HG02571 (cell line): ENCODE results near the gene IFT25.

ENCODE experiments used
- ATAC-seq: cut with Tn5 transposase; IDR thresholded peaks from one replicate; pipeline ENCODE4 v1.9.1; 2021; ENCODE audit warnings: mild to moderate bottlenecking, moderate library complexity; ENCODE audit not compliant: unreplicated experiment

IFT25 gene

DNA sequence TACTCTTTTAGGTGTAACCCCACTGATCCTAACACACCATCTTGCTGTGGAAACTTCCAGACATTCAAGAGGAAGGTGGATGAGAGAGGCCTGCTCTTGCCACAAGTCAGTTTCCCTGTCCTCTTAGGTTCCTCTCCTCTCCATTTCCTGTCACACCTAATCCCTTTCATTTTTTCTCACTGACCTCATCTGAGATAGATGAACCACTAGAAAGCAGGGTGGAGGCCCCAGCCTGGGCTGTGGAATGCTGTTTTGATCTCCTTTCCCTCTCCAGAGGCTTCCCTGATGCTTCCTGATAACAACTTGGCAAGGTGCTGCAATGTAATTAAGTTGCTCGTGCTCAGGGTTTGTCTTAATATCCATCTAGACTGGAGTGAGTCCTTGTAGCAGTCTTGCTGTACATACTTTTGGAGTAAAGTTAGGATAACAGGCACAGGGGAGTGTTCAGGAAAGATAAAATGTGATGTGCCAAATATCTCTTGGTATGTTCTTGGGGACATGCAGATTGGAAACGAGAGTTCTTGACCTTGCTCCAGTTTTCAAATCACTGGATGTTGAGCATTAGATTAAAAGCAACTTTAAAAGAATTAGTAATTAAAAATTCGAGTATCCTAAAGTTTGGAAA is 11.8 kb upstream of the IFT25 start:
- no peak for ATAC-seq

DNA sequence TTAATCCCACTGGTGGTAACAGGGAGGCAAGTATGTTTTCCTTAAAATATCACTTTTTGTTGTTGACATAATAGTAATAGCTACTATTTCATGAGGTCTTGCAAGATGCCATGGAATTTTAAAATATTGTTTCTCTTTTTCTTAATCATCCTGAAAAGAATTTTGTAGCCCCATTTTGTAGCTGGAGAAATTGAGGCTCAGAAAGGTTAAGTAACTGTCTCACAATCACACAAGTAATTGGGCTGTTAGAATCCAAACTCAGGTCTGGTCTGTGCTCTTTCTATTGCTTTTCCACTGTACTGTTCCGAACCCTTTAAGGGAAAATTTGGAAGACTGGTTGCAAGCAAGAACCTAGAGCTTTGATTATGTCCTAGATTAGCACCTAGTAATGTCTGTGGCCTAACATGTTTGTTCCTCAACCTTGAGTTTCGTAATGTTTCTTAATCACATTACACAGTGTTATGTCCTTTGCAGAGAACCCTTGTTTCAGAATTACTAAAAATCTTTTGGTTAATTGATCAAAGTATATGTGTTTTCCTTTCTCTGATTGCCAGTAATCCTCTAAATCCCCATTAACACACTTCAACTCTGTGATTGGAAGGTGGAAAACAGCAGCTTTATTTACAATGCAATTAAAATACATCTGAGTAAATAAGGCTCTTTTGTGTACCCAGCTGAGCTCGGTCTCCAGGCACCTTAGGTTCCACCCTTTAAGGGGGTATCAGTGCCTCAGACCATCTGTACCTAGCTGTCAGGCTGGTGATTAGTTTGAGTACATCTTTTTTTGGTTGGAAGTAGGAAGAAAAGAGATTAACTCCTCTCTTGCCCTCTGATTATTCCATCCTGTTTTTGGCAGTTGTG is 11.0 kb upstream of the IFT25 start:
- ATAC-seq = no peak

DNA sequence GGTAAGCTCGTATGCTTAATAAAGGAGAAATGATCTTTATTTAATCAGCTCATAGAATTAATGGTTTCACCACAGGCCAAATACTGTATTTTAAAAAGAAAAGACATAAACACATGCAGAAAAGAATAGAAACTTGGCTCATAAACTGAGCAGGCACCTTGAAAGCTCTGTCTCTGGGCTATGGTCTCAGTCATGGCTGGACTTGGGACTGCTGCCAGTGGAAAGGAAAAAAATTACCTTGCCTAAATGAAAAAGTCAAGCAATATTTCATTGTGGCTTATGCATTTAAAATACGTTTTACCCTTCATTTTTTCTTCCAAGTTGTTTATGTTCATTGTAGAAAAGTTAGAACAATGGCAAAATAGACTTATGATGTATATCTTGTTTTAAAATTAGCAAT is 8.6 kb upstream of the IFT25 start:
- ATAC-seq = no peak

DNA sequence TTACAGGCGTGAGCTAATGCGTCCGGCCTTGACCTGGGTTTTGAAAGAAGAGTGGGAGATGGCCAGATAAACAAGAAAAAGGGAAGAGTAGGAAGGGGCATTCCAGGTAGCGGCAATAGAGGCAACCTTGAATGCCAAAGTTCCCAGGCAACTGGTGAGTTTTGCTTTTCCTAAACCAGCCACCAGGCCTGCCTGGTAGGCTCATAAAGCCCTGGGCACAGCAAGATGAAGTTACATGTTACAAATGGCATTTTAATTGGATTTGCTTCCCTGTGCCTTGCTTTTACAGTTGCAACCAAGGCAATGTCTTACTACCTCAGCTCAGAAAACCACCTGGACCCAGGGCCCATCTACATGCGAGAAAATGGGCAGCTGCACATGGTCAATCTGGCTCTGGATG is 6.2 kb upstream of the IFT25 start:
- ATAC-seq = no peak

DNA sequence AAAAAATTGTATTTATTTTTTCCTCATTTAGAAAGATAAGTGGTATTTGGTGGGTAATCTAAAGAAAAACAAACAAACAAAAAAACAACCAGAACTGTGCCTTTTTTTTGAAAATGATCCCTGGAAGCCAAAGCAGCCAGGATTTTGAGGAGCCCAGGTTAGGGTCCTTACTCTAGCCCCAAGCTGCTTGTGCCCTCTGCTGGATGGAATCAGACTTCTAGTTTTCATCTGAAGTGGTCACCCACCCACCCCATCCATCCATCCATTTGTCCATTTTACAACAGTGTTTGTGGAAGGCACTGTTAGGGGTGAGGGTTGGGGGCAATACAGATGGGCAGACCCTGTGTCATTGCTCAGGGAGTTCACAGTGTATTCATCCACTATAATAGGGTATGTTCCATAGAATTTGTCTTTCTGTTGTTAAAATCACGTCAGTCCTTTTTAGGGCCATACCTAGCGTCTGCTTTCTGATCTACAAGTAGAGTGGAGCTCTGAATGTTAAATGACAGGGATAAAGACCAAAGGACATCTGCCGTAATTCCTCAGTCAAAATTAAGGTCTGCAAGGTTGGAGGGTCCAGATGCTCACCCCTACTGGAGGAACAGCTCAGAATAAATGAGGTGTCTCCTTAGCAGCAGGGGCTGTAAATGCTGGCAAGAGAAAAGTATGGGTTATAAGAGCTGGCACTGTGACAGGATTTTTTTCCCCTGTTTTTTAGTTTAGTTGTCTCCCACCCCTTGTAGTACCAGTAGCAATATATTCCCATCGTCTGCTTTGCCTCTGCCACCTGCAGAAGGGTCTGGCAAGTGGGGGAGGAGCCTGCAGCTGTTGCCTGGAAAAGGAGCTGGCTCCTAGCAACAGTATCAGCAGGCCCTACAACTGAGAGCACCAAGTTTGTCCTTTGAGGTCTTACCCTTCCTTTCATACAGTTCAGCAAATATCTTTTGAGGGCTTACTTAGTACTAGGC is 3.8 kb upstream of the IFT25 start:
- no peak for ATAC-seq

DNA sequence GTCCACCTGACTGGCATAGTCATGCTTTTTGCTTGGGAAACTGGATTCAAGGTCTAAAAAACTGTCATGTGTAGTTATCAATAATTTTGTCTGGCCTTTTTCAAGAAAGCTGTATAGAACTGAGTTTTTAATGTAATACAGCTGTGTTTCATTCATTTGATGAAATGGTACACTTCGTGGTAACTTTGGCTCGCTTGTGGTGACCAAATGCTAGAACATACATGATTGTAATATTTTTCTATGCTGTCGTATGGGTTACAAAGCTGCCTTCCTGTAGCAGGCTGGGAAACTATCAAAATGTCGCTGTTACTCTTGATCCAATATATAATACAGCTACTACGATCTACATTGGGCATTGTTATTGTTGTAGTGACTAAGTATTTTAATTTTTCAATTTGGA is 2.8 kb upstream of the IFT25 start:
- no peak for ATAC-seq

DNA sequence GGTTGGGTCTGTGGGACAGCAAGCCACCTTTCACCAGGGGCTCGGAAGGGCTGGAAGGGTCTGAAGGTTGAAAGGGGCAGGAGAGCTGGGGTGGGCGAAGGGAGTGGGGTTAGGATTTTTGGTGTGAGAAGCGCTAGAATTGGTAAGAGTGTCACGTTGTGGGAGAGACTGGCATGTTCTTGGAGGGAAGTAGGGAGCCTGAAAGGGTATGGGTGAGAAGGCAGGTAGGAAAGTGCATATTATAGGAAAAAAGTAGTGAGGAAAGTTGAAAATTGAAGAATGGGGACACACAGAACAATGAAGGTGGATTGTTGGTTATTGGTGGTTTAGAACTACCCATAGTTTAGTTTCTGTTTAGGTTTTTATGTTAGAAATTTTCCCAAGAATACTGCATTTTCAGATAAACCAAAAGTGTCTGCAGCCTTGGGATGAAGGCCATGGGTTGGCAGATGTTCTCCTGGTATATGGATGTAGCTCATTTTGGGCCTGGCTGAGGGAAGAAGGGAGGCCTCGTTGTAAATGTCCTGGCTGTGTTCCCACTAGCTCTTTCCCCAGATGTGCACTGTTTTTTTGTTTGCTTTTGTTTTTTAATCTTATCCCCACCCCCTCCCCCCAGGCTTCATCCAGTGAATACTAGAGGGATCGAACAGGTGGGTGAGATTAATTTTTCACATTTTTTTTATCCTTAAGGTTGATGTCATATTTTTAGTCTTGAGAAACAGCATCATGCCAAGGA is 1.8 kb upstream of the IFT25 start:
- ATAC-seq = no peak

DNA sequence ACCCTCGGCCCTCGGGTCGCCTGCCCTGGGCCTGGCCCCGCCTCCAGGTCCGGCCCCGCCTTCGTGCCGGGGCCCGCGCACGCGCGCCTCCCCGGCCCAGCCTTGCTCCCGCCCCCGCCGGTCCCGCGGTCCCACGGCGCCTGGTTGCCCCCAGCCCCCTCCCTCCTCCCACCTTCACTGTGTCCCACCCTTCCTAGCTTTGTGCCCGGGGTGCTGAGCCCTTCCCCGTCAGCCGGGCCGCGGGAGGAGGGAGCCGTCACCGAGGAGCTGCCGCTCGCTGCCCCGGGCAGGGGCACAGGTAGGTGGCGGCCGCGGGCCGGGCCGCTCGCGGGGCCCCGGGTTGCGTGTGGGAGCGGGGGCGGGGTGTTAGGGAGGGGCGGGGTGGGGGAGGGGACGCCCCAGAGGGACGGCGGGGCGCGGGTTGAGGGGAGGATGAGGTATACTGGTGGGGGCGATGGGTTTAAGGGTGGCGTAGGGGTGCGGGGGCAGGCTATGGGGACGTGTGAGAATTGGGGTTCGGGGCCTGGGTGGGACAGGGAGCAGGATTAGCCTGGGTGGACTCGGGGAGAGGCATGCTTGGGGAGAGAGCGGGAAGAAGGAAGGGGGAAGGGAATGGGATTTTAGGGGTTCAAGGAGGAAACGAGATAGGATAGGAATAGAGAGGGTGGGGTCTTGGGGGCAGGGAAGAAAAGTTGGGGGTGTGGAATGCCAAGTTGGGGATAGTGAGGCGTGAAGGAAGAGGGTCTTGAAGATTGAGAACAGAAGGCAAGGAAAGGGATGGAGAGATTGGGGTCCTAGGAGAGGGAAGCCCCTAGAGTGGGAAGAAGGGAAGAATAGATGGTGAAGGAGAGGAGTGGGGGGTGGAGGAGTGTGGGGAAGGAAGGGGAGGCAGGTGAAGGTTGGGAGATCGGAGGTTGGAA is 1.0 kb upstream of the IFT25 start, which contains the start of gene LRRC42:
Gene LRRC42 (plus strand): TSS at position 99 of the 920 bp plus-strand sequence. CDS start 5,650 bp downstream, outside the sequence.
- ATAC-seq = peak; percentile 67

DNA sequence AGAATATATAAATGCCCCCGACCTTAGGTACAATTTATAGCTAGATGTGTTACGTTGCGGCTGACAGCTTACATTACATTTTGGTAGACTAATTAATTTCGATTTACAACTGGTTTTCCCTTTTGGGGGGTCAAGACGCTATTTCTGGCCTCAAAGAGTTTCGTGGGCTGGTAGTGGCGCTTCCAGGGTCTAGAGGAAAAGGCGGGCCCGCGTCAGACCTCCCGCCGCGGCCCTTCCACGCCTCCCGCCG is 391 bp downstream of the IFT25 start:
- no peak for ATAC-seq

DNA sequence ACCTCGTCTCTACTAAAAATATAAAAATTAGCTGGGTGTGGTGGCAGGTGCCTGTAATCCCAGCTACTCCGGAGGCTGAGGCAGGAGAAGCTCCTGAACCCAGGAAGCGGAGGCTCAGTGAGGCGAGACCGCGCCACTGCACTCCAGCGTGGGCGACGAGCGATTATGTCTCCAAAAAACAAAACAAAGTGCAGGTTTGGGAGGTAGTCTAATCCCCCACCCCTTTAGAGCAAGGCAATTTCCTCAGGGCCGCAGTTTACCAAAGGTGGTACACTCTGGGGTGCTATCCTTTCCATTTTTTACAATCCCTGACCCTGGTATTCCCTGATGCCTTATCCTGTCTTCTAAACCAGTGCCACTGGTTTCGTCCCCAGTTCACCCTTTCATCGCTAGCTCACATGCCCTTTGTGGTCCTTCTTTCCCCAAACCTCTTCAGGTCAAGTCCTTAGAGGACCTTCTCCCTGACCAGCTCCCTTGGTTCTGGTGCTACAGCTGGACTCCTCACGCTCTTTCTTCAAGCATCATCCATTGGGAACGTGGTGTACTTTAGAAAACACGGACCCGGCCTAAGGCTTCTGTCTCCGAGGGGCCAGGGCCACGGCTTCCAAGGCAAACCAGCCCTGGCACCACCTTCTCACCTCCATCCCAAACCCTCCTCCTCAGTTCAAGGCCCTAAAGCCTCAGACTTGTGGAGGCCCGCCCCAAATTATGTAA is 873 bp downstream of the IFT25 start:
- no peak for ATAC-seq

DNA sequence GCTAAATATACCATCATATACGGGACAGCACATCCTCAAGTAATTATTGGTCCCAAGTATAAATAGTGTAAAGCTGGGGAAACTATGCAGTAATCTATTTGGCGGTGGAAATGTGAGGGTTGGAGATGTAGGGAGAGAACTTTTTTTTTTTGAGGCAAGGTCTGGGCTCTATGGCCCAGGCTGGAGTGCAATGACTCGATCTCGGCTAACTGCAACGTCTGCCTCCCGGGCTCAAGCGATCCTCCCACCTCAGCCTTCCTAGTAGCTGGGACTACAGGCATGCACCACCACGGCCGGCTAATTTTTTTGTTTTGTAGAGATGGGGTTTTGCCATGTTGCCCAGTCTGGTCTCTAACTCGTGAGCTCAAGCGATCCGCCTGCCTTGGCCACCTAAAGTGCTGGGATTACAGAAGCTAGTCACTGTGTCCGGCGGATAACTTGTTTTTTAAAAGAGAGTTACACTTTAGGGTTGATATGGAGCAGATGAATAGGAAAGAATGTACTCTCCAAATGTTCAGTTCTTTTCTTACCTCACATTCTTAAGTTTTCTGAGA is 1.9 kb downstream of the IFT25 start:
- ATAC-seq = no peak

DNA sequence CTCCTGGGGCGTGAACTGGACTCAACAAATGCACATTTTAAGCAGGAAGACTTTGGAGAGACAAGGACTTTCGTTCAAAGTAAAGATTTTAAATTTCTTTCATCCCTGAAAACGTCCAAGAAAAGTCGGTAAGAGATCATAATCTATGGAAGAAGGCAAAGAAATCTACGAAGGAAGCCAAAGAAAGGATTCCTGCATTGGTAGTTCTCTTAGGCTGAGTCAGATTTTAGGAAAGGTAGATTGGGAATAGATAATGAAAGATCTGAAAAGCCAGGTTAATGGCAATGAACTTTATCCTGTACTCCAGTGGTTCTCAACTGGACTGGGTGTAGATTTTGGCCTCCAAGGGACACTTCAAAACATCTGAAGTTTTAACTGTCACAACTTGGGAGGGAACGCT is 2.4 kb downstream of the IFT25 start:
- ATAC-seq = no peak

DNA sequence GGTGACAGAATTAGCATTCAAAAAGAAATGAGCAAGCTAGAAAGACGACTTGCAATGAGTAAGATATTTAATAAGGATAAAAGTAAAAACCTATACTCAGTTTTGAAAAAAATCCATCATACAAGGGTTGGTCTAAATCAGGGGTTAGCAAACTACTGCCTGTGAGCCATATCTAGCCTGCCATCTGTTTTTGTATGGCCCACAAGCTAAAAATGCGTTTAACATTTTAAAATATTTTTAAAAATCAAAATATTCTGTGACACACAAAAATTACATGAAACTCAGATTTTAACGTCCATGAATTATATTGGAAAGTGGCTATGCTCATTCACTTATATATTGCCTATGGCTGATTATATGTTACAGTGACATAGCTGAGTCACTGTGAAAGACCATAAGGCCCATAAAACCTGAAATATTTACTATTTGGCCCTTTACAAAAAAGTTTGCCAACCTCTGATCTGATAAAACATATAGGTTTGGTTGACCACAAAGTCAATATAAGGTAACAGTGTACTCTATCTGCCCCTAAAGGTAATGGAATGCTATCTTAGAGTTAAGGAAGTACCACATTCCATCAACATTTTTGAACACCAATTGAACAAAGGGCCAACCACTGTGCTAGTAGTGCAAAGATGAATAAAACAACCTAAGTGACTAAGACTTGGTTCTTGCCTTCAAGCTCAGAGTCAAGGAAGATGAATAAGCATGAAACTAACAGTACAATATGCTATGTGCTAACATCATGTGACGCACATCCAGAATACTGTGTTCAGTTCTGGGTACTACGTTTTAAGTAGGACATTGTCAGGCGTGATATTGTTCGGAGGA is 3.2 kb downstream of the IFT25 start:
- no peak for ATAC-seq

DNA sequence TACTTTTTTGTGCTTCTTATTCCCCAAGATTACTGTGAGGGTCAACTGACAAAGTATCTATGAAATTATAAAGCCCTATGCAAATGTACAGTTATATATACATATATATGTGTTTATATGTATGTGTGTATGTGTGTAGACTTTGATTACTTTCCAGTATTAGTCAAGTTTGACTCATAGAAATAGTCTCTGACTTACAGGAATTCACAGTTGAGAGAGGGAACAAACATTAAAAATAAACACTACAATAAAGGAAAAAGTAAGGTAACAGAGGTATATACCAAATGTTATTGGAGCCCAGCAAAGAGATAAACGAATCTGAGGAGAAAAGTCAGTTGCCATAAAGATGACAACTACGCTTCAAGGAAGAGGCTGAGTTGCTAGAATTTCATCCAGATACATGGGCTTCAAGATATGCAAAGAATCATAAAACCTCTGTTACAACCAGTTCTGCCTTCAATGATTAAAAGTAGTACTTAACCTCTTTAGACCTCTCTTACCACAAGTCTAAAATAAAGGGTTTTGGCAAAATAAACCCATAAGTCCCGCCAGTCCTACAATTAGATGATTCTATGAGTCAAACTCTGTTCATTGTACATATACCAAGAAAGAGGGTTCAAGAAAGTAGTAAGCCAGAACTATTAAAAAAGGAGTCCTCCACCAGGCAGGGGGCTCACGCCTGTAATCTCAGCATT is 7.2 kb downstream of the IFT25 start:
- ATAC-seq = no peak

DNA sequence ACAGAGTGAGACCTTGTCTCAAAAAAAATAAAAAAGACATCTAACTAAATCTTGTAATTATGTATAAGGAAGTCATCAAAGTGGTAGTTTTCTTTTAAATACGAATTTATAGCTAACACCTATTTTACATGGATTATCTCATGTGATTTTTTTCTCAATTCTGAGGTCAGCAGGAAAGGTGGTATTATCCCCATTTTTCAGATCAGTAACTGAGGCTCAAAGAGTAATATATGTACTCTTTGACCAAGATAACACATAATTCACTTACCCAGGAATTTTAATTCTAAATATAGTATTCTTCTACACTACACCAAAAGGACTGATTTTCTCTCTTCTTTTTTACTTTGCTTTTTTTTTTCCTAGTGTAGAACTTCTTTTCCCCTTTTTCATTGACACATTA is 9.1 kb downstream of the IFT25 start:
- no peak for ATAC-seq

DNA sequence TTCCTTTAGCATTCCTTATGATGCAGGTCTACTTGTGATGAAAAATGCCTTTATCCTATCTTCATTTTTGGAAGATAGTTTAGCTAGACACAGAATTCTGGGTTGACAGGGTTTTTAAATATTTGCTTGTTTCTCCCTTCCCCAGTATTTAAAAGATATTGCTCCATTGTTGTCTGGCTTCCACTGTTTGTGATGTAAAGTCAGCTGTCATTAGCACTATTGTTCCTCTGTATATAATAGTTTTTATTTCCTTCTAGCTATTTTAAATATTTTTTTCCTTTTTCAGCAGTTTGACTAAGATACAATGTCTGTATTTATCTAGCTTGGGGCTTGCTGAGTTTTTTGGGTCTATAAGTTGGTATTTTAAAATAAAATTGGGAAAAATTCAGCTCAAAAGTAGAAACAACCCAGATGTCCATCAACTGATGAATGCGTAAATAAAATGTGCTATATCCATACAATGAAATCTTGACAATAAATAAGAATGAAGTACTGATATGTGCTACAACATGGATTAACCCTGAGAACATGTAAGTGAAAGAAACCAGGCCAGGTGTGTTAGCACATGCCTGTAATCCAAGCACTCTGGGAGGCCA is 11.2 kb downstream of the IFT25 start:
- ATAC-seq = no peak

DNA sequence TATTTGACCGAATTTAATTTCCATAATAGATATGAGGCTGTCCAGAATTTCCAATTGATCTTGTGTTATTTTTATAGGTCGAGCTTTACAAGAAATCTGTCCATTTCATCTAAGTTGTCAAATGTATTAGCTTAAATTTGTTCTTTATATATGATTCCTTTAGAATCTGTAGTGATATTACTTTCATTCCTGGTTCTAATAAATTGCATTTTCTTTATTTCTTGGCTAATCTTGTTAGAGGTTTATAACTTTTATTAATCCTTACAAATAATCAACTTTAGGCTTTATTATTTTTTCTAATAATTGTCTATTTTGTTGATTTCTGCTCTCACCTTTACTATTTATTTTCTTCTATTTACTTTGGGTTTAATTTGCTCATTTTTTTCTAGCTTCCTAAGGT is 14.0 kb downstream of the IFT25 start:
- no peak for ATAC-seq
